HG03175 (cell line): ENCODE measurements around the gene BCORL1.

Experiments
- ATAC-seq: cut with Tn5 transposase; IDR thresholded peaks from one replicate; pipeline ENCODE4 v1.9.1; 2021; ENCODE audit warnings: mild to moderate bottlenecking, moderate library complexity; ENCODE audit not compliant: unreplicated experiment

The BCORL1 gene

GRCh38 chrX:130093271-130093670 lies 110.8 kb downstream of the BCORL1 start:
- ATAC-seq = no peak

DNA sequence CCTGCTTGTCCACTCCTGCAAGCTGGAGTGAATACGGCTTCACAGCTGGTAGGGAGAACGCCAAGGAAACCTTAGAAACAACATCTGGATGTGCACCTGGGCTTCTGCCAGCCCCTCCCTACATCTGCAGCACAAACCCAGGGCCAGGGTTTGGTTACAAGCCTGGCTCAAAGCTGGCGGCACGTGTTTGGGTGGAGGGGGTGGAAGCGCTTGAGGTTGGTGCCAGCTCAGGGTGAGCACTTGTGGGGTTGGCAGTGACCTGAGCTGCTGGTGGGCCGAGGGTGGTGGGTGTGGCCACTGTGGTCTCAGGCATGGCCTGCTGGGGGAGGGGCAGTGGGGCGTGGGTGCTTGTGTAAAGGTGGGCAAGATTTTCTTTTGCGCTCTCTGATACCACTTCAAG lies 112.3 kb downstream of the BCORL1 start:
- no peak for ATAC-seq

GRCh38 chrX:130095249-130096030 lies 113.0 kb downstream of the BCORL1 start:
- ATAC-seq = no peak

GRCh38 chrX:130097507-130098209 lies 115.2 kb downstream of the BCORL1 start:
- ATAC-seq = no peak

GRCh38 chrX:130098210-130098552 lies 115.7 kb downstream of the BCORL1 start:
- ATAC-seq = no peak

DNA sequence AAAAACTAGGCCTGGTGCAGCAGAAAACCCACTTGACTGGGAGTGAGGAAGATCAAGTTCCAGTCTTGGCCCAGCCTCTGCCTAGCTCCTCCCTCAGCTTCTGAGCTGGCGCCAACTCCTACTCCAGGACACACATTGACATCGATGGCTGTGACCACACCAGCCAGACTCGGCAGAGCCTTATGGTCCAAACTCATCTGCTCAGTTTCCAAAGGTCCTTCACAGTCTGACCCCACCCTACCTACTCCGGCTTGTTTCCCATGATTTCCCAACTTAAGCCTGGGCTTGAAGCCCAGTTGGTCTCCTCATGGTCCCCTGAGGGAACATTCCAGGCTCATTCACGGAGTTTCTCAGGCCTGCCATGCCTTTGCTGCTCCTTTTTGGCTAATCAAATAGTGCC lies 117.7 kb downstream of the BCORL1 start:
- ATAC-seq = no peak

DNA sequence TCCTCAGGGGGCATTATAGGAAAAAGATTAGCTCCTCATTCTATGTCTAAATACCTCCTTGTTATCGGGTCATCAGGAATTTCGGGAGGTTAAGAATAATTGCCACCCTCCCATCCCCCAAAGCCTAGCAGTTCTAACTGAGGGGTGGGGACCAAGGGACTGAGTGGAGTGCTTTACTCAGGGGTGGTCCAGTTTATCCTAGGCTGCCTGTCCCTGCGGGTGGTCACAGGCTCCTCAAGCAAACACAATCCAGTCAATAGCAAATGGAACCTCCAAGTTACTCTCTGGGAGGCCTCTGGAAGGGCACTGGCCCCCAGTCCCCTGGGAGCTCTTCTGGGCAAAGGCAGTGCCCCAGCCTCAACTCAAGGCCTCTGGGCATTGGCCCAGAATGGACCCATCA lies 121.2 kb downstream of the BCORL1 start:
- ATAC-seq = no peak

GRCh38 chrX:130105244-130105643 lies 122.8 kb downstream of the BCORL1 start:
- no peak for ATAC-seq

DNA sequence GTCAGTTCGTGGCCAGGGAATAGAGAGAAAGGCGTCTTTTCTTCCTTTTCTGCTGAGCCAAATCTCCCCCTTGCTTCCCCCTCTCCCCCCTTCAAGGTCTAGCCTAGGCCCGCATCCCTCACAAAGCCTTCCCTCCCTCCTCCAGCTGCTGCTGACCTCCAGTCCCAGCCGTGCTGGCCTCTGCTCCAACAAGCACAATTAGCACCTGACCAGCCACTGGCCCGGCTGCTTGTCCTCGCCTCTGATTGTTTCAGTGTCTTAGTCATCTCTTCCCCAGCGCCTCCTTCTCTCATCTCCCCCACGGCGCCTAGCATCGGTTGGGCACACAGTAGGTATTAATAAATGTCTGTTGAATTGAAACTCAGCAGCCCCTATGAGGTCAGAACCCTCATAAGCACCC lies 123.6 kb downstream of the BCORL1 start:
- ATAC-seq = no peak
